SKM-1 treated with dmso at 0.1 percent for 144 hours (cell line): ENCODE measurements around the gene MTG1.
"Not testable (repeated sequence)": the region's sequence is repeated elsewhere in the genome, so short reads cannot be mapped to it uniquely, and the experiment has no call there.

Experiments
- DNase-seq: peaks from one replicate; lab custom pipeline; 2025; ENCODE audit not compliant: unreplicated experiment; lab: John Stamatoyannopoulos, UW

The MTG1 gene

DNA sequence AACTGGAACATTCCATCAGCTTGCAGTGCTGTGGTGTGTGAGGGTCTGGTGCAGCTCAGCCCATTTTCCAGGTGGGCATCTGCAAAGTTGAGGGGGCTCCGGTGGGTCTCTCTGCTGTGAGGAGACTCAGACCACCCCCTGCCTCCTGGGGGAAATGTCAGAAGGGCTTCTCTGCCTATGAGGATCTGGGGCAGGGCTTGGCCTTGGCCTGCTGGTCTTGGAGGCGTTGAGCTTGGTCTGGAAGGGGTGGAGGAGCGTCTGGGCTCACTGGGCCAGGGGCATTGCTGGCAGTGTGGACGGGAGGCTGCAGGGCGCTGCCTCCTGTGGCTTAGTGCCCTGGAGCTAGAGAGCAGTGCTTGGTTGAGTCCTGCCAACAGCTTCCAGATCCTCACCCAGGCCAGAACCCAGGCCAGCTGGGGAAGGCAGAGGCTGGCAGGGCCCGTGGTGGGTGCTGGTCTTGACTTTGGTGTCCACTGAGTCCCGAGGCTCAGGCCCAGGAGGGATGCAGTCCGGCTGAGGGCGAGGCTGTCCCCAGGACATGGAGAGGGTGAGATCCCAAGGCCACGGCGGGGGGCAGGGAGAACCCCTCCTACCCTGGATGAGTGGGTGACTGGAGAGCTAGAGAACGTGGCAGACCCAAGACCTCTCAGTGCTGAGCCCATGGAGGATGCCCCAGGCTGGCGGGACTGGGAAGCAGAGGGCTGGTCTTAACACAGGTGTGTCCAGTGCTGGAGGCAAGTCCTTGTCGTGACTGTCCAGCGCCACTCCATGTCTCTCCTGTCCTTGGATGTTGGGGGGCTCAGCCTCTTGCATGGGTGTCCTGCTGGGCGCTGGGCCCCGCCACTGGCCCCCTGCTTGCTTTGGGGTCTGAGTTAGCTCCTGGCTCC is 27.6 kb downstream of the MTG1 start:
- no peak for DNase-seq

GRCh38 chr10:133422223-133422806 is 28.4 kb downstream of the MTG1 start:
- DNase-seq = no peak

GRCh38 chr10:133422807-133423771 is 29.1 kb downstream of the MTG1 start:
- no peak for DNase-seq

DNA sequence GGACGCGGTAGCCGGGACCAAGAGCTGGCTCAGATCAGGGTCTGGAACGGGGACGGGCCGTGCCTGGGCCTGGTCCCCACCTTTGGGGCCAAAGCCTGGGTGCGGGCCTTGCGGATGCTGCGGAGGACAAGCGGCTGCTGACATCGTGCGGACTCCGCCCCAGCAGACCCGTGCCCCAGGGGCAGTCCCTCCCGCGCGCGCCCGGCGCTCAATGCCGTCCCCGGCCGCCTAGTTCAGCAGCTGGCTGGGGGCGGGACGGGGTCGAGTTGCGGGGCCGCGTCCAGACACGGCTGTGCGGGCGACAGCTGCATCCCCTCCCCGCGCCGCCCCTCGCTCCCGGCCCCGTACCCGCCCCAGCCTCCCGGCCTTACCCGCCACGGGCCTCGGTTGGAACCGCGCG is 30.1 kb downstream of the MTG1 start:
- not testable (repeated sequence) for DNase-seq

DNA sequence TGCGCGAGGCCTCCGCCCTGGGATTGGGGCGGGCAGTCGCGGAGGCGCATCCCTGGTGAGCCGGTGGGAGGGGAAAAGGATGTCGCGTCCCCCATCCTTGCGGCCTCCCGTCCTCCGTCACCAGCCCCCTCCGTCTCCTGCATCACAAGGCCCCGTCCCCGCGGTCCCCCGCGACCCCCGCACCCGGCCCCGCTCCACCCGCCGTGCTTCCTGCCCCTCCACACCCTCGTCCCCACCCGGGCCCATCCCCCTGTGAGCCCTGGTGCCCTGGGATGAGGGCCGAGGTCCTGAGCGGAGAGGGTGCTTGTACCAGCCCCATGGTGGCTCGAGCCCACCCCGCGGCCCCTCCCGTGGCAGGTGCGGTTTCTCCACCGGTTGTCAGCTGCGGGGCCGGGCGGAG is 30.6 kb downstream of the MTG1 start, which contains the start of gene SPRN:
TSS of gene SPRN (minus strand) at position 25 of the 400 bp plus-strand sequence. CDS start 944 bp downstream, outside the sequence.
- not testable (repeated sequence) for DNase-seq

DNA sequence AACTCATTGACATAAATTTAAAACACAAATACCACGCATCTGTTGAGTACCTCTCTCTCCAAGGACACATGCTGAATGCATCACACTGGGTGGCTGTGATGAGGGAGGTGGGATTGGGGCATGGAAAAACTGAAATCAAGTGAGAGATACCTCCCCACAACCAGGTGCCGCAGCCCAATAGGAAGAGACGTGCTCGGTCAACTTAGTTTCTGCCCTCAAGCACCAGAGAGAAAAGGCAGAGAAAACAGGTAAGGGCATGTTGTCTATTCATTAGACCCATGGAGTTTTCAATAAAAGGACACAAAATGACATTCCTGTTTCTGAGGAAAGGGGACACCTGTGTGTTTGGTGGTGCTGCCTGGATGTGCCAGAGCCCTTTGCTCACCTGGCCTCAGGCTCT is 35.6 kb downstream of the MTG1 start:
- DNase-seq = not testable (repeated sequence)

DNA sequence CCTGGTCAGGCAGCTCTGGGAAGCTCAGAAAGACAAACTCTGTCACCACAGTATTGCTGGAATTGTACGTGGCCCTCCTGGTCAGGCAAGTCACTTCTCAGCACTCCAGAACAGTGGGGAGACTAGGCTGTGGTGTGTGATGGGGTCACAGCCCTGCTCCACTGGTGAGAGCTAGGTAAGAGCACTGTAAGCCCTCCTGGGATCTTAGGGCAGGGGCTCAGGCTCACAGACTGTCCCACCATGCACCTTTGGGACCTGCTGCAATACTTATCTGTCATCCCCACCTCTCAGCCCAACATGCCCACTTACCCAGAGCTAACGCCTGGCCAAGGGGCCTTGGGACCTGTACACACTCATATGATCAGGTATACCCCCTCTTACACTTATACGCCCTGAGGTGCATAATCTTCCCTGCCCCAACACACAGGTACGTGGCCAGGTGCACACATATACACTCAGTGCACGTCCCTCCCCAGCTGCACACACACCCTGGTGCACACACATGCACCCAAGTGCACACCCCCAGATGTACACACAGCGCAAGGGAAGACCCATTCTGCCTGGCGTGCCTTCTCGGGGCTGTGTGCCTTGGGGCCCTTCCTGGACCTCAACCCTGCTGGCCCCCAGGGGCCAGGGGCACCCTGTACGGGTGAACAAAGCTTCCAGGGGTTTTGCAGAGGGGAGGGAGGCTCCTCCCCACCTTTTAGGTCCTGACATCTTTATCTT is 38.1 kb downstream of the MTG1 start:
- not testable (repeated sequence) for DNase-seq

- not testable (repeated sequence) for DNase-seq
Observed at GRCh38 chr10:133432789-133433188, 38.8 kb downstream of the MTG1 start.

DNA sequence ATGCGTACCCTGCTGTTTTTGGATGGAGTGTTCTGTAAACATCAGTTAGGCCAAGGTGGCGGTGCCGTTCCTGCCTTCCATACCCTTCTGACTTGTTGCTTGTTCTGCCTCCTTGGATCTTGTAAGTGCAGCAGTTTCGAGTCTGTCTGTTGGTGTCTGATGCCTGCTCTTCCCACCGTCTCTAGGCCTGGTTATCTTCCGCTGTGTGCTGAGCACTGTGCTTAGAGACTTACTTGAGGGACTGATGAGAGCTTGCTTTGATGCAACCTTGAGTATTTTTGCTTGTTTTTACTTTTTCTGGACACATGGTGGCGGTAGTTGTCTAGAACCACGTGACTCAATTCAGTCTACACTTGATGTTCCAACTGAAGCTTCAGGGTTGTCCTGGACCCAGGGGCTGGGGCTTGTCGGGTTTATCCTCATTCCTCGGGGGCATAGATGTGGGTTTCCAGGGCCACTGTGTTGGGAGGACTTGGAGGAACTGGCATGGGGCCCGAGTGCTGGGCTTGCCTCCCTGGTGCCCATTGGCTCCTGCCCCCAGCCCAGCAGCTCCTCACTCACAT is 44.8 kb downstream of the MTG1 start:
- DNase-seq = peak; percentile 56

DNA sequence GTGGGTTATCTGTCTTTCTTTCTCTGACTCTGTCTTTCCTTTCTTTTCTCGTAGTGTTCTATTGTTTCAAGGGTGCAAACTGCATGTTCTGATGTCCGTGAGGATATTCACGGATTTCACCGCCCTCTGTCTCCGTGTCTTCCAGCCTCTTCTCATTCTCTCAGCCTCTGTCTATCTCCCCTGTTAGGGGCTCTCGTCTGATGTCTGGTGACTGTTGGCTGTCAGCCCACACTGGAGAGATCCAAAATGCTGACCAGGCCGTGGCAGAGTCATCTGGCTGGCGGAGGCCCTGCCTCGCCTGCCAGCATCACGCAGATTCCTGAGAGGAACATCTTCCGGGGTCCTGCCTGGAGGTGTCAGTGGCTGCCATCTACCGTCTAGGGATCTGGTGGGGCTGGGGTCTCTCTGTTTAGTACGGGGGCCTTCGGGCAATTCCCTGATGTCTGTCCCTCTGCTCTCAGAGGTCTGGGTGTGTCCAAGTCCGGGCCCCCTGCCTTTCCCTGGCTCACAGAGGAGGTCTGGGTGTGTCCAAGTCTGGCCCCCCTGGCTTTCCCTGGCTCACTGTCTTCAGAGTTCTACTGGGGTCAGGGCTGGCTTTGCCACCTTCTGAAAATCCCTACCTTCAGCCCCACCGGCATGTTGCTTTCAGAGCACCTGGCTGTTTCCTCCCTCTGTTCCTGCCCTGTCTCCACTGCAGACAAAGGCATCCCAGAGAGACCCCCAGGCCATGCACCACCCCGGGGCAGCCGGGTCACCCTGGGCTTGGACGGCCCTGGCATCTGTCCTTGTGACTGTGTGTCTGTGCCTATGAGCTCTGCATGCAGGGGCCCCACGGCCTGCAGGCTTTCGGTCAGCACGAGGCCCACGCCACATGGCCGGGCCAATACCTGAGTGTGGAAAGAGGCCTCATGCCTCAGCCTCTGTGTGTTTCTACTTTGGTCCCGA is 45.8 kb downstream of the MTG1 start:
- no peak for DNase-seq

- DNase-seq = no peak
Observed at GRCh38 chr10:133440633-133441285, 46.8 kb downstream of the MTG1 start.

- not testable (repeated sequence) for DNase-seq
Observed at GRCh38 chr10:133441356-133441755, 47.4 kb downstream of the MTG1 start.

GRCh38 chr10:133441780-133442179 is 47.8 kb downstream of the MTG1 start:
- DNase-seq = no peak

- DNase-seq = peak; percentile 39
Observed at GRCh38 chr10:133442191-133442966, 48.4 kb downstream of the MTG1 start.

DNA sequence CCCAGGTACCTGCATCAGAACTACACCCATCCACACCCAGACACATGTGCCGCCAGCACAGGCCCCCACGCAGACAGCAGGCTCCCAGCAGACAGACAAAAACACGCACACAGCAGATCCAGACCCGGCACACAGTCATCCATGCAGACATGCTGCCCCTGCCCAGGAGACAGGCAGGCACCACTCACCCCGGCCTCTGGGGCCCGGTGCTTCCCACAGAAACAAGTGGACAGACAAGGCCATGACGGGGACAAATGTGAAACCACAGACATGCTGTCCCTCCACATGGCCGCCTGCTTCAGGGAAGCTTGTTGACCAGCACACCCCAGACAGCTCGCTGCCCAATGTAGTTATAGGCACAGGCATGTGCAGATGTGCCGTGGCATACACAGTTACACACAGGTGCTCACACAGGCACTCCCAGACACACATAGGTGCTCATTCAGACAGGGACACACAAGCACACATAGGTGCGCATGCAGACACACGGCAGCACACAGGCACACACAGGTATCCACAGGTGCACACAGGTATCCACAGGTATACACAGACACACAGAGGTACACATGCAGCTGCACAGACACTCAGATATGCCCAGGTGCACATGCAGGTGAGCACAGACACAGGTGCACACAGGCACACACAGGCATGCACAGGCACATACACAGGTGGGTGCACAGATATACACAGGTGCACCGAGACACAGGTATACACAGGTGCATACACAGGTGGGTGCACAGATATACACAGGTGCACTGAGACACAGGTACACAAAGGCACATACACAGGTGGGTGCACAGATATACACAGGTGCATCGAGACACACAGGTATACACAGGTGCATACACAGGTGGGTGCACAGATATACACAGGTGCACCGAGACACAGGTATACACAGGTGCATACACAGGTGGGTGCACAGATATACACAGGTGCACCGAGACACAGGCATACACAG is 49.3 kb downstream of the MTG1 start:
- no peak for DNase-seq
